NCI-H446 (cell line): Measurements from ENCODE around the gene NEURL1.
"Not testable (repeated sequence)": the region's sequence is repeated elsewhere in the genome, so short reads cannot be mapped to it uniquely, and the experiment has no call there.

Source experiments
- DNase-seq, 2 experiments: peaks; one replicate each; lab custom pipeline; 2025; lab: John Stamatoyannopoulos, UW

Gene NEURL1

GRCh38 chr10:103514244-103514643, 20.7 kb downstream of the NEURL1 start:
- DNase-seq, result no peak

- DNase-seq, result no peak
Observed at GRCh38 chr10:103517234-103518085, 24.0 kb downstream of the NEURL1 start.

GRCh38 chr10:103519798-103520197, 26.3 kb downstream of the NEURL1 start:
- DNase-seq, result no peak

- DNase-seq, result not testable (repeated sequence)
Observed at GRCh38 chr10:103522006-103522405, 28.5 kb downstream of the NEURL1 start.

GRCh38 chr10:103523683-103524082, 30.2 kb downstream of the NEURL1 start:
- DNase-seq, result no peak

- DNase-seq, result no peak
Observed at GRCh38 chr10:103525901-103526300, 32.4 kb downstream of the NEURL1 start.

- not testable (repeated sequence) for DNase-seq
Observed at GRCh38 chr10:103527476-103527875, 34.0 kb downstream of the NEURL1 start.

GRCh38 chr10:103528549-103528948, 35.0 kb downstream of the NEURL1 start:
- DNase-seq, result no peak

- DNase-seq, result no peak
Observed at GRCh38 chr10:103529539-103529938, 36.0 kb downstream of the NEURL1 start.

GRCh38 chr10:103533827-103534226, 40.3 kb downstream of the NEURL1 start:
- no peak for DNase-seq

GRCh38 chr10:103534621-103535498, 41.4 kb downstream of the NEURL1 start:
- no peak for DNase-seq

GRCh38 chr10:103535595-103535994, 42.1 kb downstream of the NEURL1 start:
- DNase-seq, result no peak

- DNase-seq, result no peak
Observed at GRCh38 chr10:103539751-103540150, 46.2 kb downstream of the NEURL1 start.

GRCh38 chr10:103540722-103541121, 47.2 kb downstream of the NEURL1 start:
- DNase-seq, result no peak

GRCh38 chr10:103541616-103542015, 48.1 kb downstream of the NEURL1 start:
- DNase-seq, result no peak

GRCh38 chr10:103542764-103543616, 49.5 kb downstream of the NEURL1 start:
- DNase-seq, result peak in 1 of 2 experiments; percentile 50

GRCh38 chr10:103543617-103544525, 50.4 kb downstream of the NEURL1 start:
- DNase-seq, result no peak

- no peak for DNase-seq
Observed at GRCh38 chr10:103544657-103545310, 51.3 kb downstream of the NEURL1 start.

GRCh38 chr10:103545366-103545765, 51.9 kb downstream of the NEURL1 start:
- no peak for DNase-seq

GRCh38 chr10:103545771-103546281, 52.3 kb downstream of the NEURL1 start:
- DNase-seq, result no peak
